HG03045 (cell line): Measurements from ENCODE around the gene CIBAR2.

Source experiments
- ATAC-seq: cut with Tn5 transposase; IDR thresholded peaks from one replicate; pipeline ENCODE4 v1.9.1; 2021; ENCODE audit warnings: mild to moderate bottlenecking, moderate library complexity; ENCODE audit not compliant: unreplicated experiment

Gene CIBAR2

GRCh38 chr16:85144026-85144915 lies 32.0 kb upstream of the CIBAR2 start:
- no peak for ATAC-seq

- no peak for ATAC-seq
Measured at GRCh38 chr16:85142771-85143211, 30.5 kb upstream of the CIBAR2 start.

- no peak for ATAC-seq
Measured at GRCh38 chr16:85142129-85142513, 29.8 kb upstream of the CIBAR2 start.

- no peak for ATAC-seq
Measured at GRCh38 chr16:85141491-85142128, 29.3 kb upstream of the CIBAR2 start.

GRCh38 chr16:85140455-85141012 lies 28.3 kb upstream of the CIBAR2 start:
- ATAC-seq: no peak

GRCh38 chr16:85139881-85140339 lies 27.6 kb upstream of the CIBAR2 start:
- no peak for ATAC-seq

- ATAC-seq: no peak
Measured at GRCh38 chr16:85138825-85139627, 26.8 kb upstream of the CIBAR2 start.

GRCh38 chr16:85138073-85138824 lies 26.0 kb upstream of the CIBAR2 start:
- no peak for ATAC-seq

- ATAC-seq: no peak
Measured at GRCh38 chr16:85137323-85138072, 25.2 kb upstream of the CIBAR2 start.

- no peak for ATAC-seq
Measured at GRCh38 chr16:85136702-85137322, 24.5 kb upstream of the CIBAR2 start.

GRCh38 chr16:85136213-85136701 lies 24.0 kb upstream of the CIBAR2 start:
- no peak for ATAC-seq

GRCh38 chr16:85134789-85135142 lies 22.5 kb upstream of the CIBAR2 start:
- no peak for ATAC-seq

- ATAC-seq: no peak
Measured at GRCh38 chr16:85134076-85134788, 22.0 kb upstream of the CIBAR2 start.

- ATAC-seq: no peak
Measured at GRCh38 chr16:85133290-85133599, 21.0 kb upstream of the CIBAR2 start.

- no peak for ATAC-seq
Measured at GRCh38 chr16:85132456-85133289, 20.4 kb upstream of the CIBAR2 start.

GRCh38 chr16:85130705-85131028 lies 18.4 kb upstream of the CIBAR2 start:
- ATAC-seq: no peak

- ATAC-seq: no peak
Measured at GRCh38 chr16:85129876-85130704, 17.8 kb upstream of the CIBAR2 start.
